ENCODE results near the gene CCDC126.

- no peak for TF ChIP-seq CTCF (IDR thresholded peaks at IDR 0.05; ENCODE audit: control extremely low read depth in 1 of 3, insufficient read depth in 1 of 3, low read depth in 1 of 3, low read length in 3 of 3)
- TF ChIP-seq, protein P1, sequence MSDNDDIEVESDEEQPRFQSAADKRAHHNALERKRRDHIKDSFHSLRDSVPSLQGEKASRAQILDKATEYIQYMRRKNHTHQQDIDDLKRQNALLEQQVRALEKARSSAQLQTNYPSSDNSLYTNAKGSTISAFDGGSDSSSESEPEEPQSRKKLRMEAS (IDR thresholded peaks at IDR 0.05): no peak
- TF ChIP-seq RFX5 (IDR thresholded peaks at IDR 0.05; ENCODE audit: borderline replicate concordance, low read depth, low read length): no peak
- TF ChIP-seq TEAD4 (IDR thresholded peaks at IDR 0.05; ENCODE audit: low read depth, low read length): no peak
- TF ChIP-seq POLR2A (IDR thresholded peaks at IDR 0.05; ENCODE audit: control extremely low read depth in 1 of 2, low read depth in 2 of 2, low read length in 2 of 2): no peak
- TF ChIP-seq ZNF274 (IDR thresholded peaks at IDR 0.05; ENCODE audit: borderline replicate concordance, extremely low read depth, low read length): no peak
- TF ChIP-seq TCF12 (IDR thresholded peaks at IDR 0.05; ENCODE audit: low read depth, low read length): no peak
- no peak for TF ChIP-seq POLR2AphosphoS5 (IDR thresholded peaks at IDR 0.05; ENCODE audit: low read depth, low read length)
- TF ChIP-seq JUND (IDR thresholded peaks at IDR 0.05; ENCODE audit: low read length): no peak
- no peak for TF ChIP-seq POU5F1 (IDR thresholded peaks at IDR 0.05; ENCODE audit: low read depth, low read length)
- no peak for TF ChIP-seq SUZ12 (IDR thresholded peaks at IDR 0.05; ENCODE audit: low read length)
These were observed 21.1 kb downstream of the CCDC126 start for GRCh38 chr7:23618241-23618640.
